HUES48 (cell line): ENCODE results near the gene FRMD7.
"Not testable (repeated sequence)": the region's sequence is repeated elsewhere in the genome, so short reads cannot be mapped to it uniquely, and the experiment has no call there.

Source experiments
- H3K27ac ChIP-seq: one replicate; pipeline ENCODE4 v1.7.0; 2013; ENCODE audit warnings: low read depth, low read length, inconsistent platforms
- H3K27me3 ChIP-seq: 2 replicates; pipeline ENCODE4 v1.6.1; 2013; ENCODE audit warnings: mild to moderate bottlenecking, low read length; ENCODE audit not compliant: control insufficient read depth, insufficient read depth
- H3K36me3 ChIP-seq: 2 replicates; pipeline ENCODE4 v1.6.1; 2013; ENCODE audit warnings: low read length; ENCODE audit not compliant: control insufficient read depth, insufficient read depth
- H3K4me1 ChIP-seq: 2 replicates; pipeline ENCODE4 v1.6.1; 2013; ENCODE audit warnings: mild to moderate bottlenecking, low read length; ENCODE audit not compliant: control insufficient read depth, insufficient read depth
- H3K4me3 ChIP-seq: 2 replicates; pipeline ENCODE4 v1.5.1; 2013; ENCODE audit warnings: mild to moderate bottlenecking, low read depth, low read length
- H3K9ac ChIP-seq: 2 replicates; pipeline ENCODE4 v1.6.1; 2013; ENCODE audit warnings: mild to moderate bottlenecking, low read depth, low read length, moderate library complexity
- H3K9me3 ChIP-seq: 2 replicates; pipeline ENCODE4 v1.6.1; 2013; ENCODE audit warnings: low read length; ENCODE audit not compliant: control insufficient read depth, insufficient read depth

Gene FRMD7

GRCh38 chrX:132063862-132064261, 64.0 kb downstream of the FRMD7 start:
- Histone ChIP-seq H3K27me3 (no peaks in the 10 kb centered on the region; the same call in 1 of the 2 replicates), H3K4me3 (no peak overlapping the region), H3K9ac (no peak overlapping the region), H3K27ac (no peak overlapping the region), H3K9me3 (no peaks in the 10 kb centered on the region), H3K36me3 (peaks cover 63% of the 10 kb centered on the region), H3K4me1 (no peaks in the 10 kb centered on the region)

GRCh38 chrX:132063334-132063733, 64.5 kb downstream of the FRMD7 start:
- Histone ChIP-seq H3K4me3 (no peak overlapping the region), H3K27me3 (no peaks in the 10 kb centered on the region; the same call in 1 of the 2 replicates), H3K9ac (no peak overlapping the region), H3K27ac (no peak overlapping the region), H3K9me3 (no peaks in the 10 kb centered on the region), H3K36me3 (peaks cover 60% of the 10 kb centered on the region), H3K4me1 (no peaks in the 10 kb centered on the region)

- H3K36me3 ChIP-seq = peaks cover 63% of the 10 kb centered on the region
- no peak overlapping the region for H3K27ac ChIP-seq
- H3K4me1 ChIP-seq = no peaks in the 10 kb centered on the region
- no peak overlapping the region for H3K9ac ChIP-seq
- H3K27me3 ChIP-seq = no peaks in the 10 kb centered on the region
- no peaks in the 10 kb centered on the region for H3K9me3 ChIP-seq
- H3K4me3 ChIP-seq = no peak overlapping the region
These were observed 67.8 kb downstream of the FRMD7 start for GRCh38 chrX:132059973-132060540.

- Histone ChIP-seq H3K4me3 (no peak overlapping the region), H3K36me3 (peaks cover 62% of the 10 kb centered on the region), H3K27ac (no peak overlapping the region), H3K27me3 (no peaks in the 10 kb centered on the region), H3K9ac (no peak overlapping the region), H3K4me1 (no peaks in the 10 kb centered on the region), H3K9me3 (no peaks in the 10 kb centered on the region)
These were observed 68.8 kb downstream of the FRMD7 start for GRCh38 chrX:132058975-132059374.

- Histone ChIP-seq H3K36me3 (peaks cover 54% of the 10 kb centered on the region), H3K4me3 (no peak overlapping the region), H3K9me3 (no peaks in the 10 kb centered on the region), H3K9ac (no peak overlapping the region), H3K27ac (no peak overlapping the region), H3K27me3 (no peaks in the 10 kb centered on the region), H3K4me1 (no peaks in the 10 kb centered on the region)
These were observed 69.8 kb downstream of the FRMD7 start for GRCh38 chrX:132058050-132058449.

GRCh38 chrX:132051778-132052177, 76.0 kb downstream of the FRMD7 start:
- H3K27me3 ChIP-seq, H3K9ac ChIP-seq, H3K4me1 ChIP-seq, H3K9me3 ChIP-seq, H3K4me3 ChIP-seq, H3K27ac ChIP-seq: not testable (repeated sequence)
- H3K36me3 ChIP-seq = peaks cover 26% of the 10 kb centered on the region

- no peaks in the 10 kb centered on the region for H3K36me3 ChIP-seq
- H3K4me1 ChIP-seq = peaks cover 45% of the 10 kb centered on the region
- no peak overlapping the region for H3K9ac ChIP-seq
- H3K9me3 ChIP-seq = no peaks in the 10 kb centered on the region
- no peak overlapping the region for H3K27ac ChIP-seq
- no peak overlapping the region for H3K4me3 ChIP-seq
- no peaks in the 10 kb centered on the region for H3K27me3 ChIP-seq
These were observed 81.3 kb downstream of the FRMD7 start for GRCh38 chrX:132046533-132046932.

- no peak overlapping the region for H3K9ac ChIP-seq
- no peaks in the 10 kb centered on the region for H3K36me3 ChIP-seq
- H3K27me3 ChIP-seq = no peaks in the 10 kb centered on the region
- peaks cover 56% of the 10 kb centered on the region for H3K4me1 ChIP-seq
- no peaks in the 10 kb centered on the region for H3K9me3 ChIP-seq
- H3K4me3 ChIP-seq = no peak overlapping the region
- H3K27ac ChIP-seq = peak overlapping the region; percentile 26
These were observed 82.4 kb downstream of the FRMD7 start for GRCh38 chrX:132045456-132045855.

- H3K27ac ChIP-seq = peak overlapping the region; percentile 26
- H3K4me3 ChIP-seq = no peak overlapping the region
- no peaks in the 10 kb centered on the region for H3K36me3 ChIP-seq
- H3K4me1 ChIP-seq = peaks cover 61% of the 10 kb centered on the region
- H3K9me3 ChIP-seq = no peaks in the 10 kb centered on the region
- H3K27me3 ChIP-seq = no peaks in the 10 kb centered on the region
- no peak overlapping the region for H3K9ac ChIP-seq
These were observed 82.9 kb downstream of the FRMD7 start for GRCh38 chrX:132044953-132045352.

GRCh38 chrX:132043977-132044376, 83.8 kb downstream of the FRMD7 start:
- no peak overlapping the region for H3K4me3 ChIP-seq
- no peaks in the 10 kb centered on the region for H3K9me3 ChIP-seq
- H3K4me1 ChIP-seq = peaks cover 70% of the 10 kb centered on the region
- peak overlapping the region; percentile 4 for H3K27ac ChIP-seq
- no peak overlapping the region for H3K9ac ChIP-seq
- H3K36me3 ChIP-seq = no peaks in the 10 kb centered on the region
- H3K27me3 ChIP-seq = no peaks in the 10 kb centered on the region

GRCh38 chrX:132041015-132041414, 86.8 kb downstream of the FRMD7 start:
- peak overlapping the region; percentile 29 for H3K27ac ChIP-seq
- no peak overlapping the region for H3K9ac ChIP-seq
- H3K9me3 ChIP-seq = no peaks in the 10 kb centered on the region
- no peaks in the 10 kb centered on the region for H3K27me3 ChIP-seq
- H3K4me1 ChIP-seq = peaks cover 90% of the 10 kb centered on the region
- no peak overlapping the region for H3K4me3 ChIP-seq
- no peaks in the 10 kb centered on the region for H3K36me3 ChIP-seq

- Histone ChIP-seq H3K27ac (no peak overlapping the region), H3K4me1 (peaks cover 80% of the 10 kb centered on the region), H3K36me3 (no peaks in the 10 kb centered on the region), H3K9me3 (no peaks in the 10 kb centered on the region), H3K9ac (no peak overlapping the region), H3K27me3 (no peaks in the 10 kb centered on the region), H3K4me3 (no peak overlapping the region)
These were observed 87.8 kb downstream of the FRMD7 start for GRCh38 chrX:132040066-132040465.
